Activated T-cell treated with anti-CD3 and anti-CD28 coated beads, Interleukin-2, amount 50 U/mL, for 72 hours (primary cell): ENCODE measurements around the gene NDUFS1. TPM values are rescaled to one million over a fixed set of nuclear protein-coding genes. Genes with fewer than 3 reads are reported as not detected.
"Not testable (repeated sequence)": the region's sequence is repeated elsewhere in the genome, so short reads cannot be mapped to it uniquely, and the experiment has no call there.

Experiments used
- ATAC-seq, 2 donors: fragments of 150-1000 bp; cut with Tn5 transposase; replicated peaks in 1 of 2; 2 replicates each; pipeline ENCODE4 v1.10.0; 2021; ENCODE audit warnings: moderate library complexity in 2 of 2, mild to moderate bottlenecking in 1 of 2
- DNase-seq, 2 donors: peaks; one replicate each; pipeline ENCODE4 v3.0.0; 2021 to 2022; ENCODE audit warnings: mixed read lengths in 1 of 2
- H3K27ac Mint-ChIP-seq: one replicate; pipeline ENCODE4 v1.8.0; 2022; ENCODE audit warnings: mild to moderate bottlenecking, moderate library complexity, mixed read lengths
- H3K27me3 Mint-ChIP-seq: one replicate; pipeline ENCODE4 v1.8.0; 2022; ENCODE audit warnings: low read depth, mixed read lengths
- H3K36me3 Mint-ChIP-seq, 2 donors: one replicate each; pipeline ENCODE4 v1.8.0; 2022; ENCODE audit warnings: mixed read lengths in 2 of 2, mild to moderate bottlenecking in 1 of 2; ENCODE audit not compliant: insufficient read depth in 2 of 2
- H3K4me1 Mint-ChIP-seq: one replicate; pipeline ENCODE4 v1.8.0; 2022; ENCODE audit warnings: low read depth, mixed read lengths
- H3K4me3 Mint-ChIP-seq, 2 donors: one replicate each; pipeline ENCODE4 v1.8.0; 2022; ENCODE audit warnings: mild to moderate bottlenecking in 2 of 2, mixed read lengths in 2 of 2, moderate library complexity in 2 of 2
- H3K9me3 Mint-ChIP-seq, 2 donors: one replicate each; pipeline ENCODE4 v1.8.0; 2022; ENCODE audit warnings: mixed read lengths in 2 of 2
- total RNA-seq, 2 donors: library from RNA; stranded (reverse); gene quantifications; one replicate each; pipeline ENCODE4 v1.2.3, GENCODE V29; 2022

Gene NDUFS1
- total RNA-seq, 2 donors from 2014 or later = 72.2 to 90.2 TPM

GRCh38 chr2:206112846-206113547, 46.2 kb downstream of the NDUFS1 start:
- H3K36me3 Mint-ChIP-seq = peaks cover 2 to 10% of the 10 kb centered on the region in 2 donors
- ATAC-seq (no peak), DNase-seq (no peak)
- no peaks in the 10 kb centered on the region for H3K27me3 Mint-ChIP-seq
- no peaks in the 10 kb centered on the region for H3K4me1 Mint-ChIP-seq
- H3K27ac Mint-ChIP-seq = no peak overlapping the region
- H3K4me3 Mint-ChIP-seq = no peak overlapping the region
- H3K9me3 Mint-ChIP-seq = peaks cover 0 to 2% of the 10 kb centered on the region in 2 donors

GRCh38 chr2:206112108-206112507, 47.1 kb downstream of the NDUFS1 start:
- Mint-ChIP-seq H3K36me3 (peaks cover 2 to 10% of the 10 kb centered on the region in 2 donors), H3K27me3 (no peaks in the 10 kb centered on the region), H3K9me3 (peaks cover 0 to 2% of the 10 kb centered on the region in 2 donors), H3K4me3 (no peak overlapping the region), H3K4me1 (no peaks in the 10 kb centered on the region), H3K27ac (no peak overlapping the region)
- ATAC-seq = no peak
- no peak for DNase-seq

GRCh38 chr2:206108713-206109112, 50.5 kb downstream of the NDUFS1 start:
- no peak for DNase-seq
- H3K9me3 Mint-ChIP-seq = peaks cover 0 to 2% of the 10 kb centered on the region in 2 donors

GRCh38 chr2:206105541-206105940, 53.7 kb downstream of the NDUFS1 start:
- DNase-seq = no peak
- H3K9me3 Mint-ChIP-seq = no peaks in the 10 kb centered on the region
- H3K4me3 Mint-ChIP-seq = no peak overlapping the region
- no peak for ATAC-seq
- no peaks in the 10 kb centered on the region for H3K27me3 Mint-ChIP-seq
- no peaks in the 10 kb centered on the region for H3K36me3 Mint-ChIP-seq
- H3K27ac Mint-ChIP-seq = no peak overlapping the region
- H3K4me1 Mint-ChIP-seq = no peaks in the 10 kb centered on the region

More at GRCh38 chr2:206108713-206109112, 50.5 kb downstream of the NDUFS1 start:
- Mint-ChIP-seq H3K4me3 (no peak overlapping the region), H3K36me3 (peaks cover 2 to 4% of the 10 kb centered on the region in 2 donors), H3K27ac (no peak overlapping the region), H3K27me3 (no peaks in the 10 kb centered on the region), H3K4me1 (no peaks in the 10 kb centered on the region)
- ATAC-seq = no peak

GRCh38 chr2:206105038-206105437, 54.2 kb downstream of the NDUFS1 start:
- DNase-seq = no peak
- peak; percentile 44 to 54 for ATAC-seq
- Mint-ChIP-seq H3K9me3 (no peaks in the 10 kb centered on the region), H3K27me3 (no peaks in the 10 kb centered on the region), H3K4me1 (no peaks in the 10 kb centered on the region), H3K4me3 (no peak overlapping the region), H3K36me3 (no peaks in the 10 kb centered on the region), H3K27ac (no peak overlapping the region)

GRCh38 chr2:206098872-206099271, 60.4 kb downstream of the NDUFS1 start:
- not testable (repeated sequence) for H3K27me3 Mint-ChIP-seq, H3K4me1 Mint-ChIP-seq, H3K27ac Mint-ChIP-seq, H3K9me3 Mint-ChIP-seq, DNase-seq, H3K36me3 Mint-ChIP-seq, ATAC-seq, H3K4me3 Mint-ChIP-seq

GRCh38 chr2:206098471-206098870, 60.8 kb downstream of the NDUFS1 start:
- no peak for ATAC-seq
- DNase-seq = no peak
- no peaks in the 10 kb centered on the region for H3K4me1 Mint-ChIP-seq
- no peaks in the 10 kb centered on the region for H3K9me3 Mint-ChIP-seq
- H3K4me3 Mint-ChIP-seq = no peak overlapping the region
- H3K27me3 Mint-ChIP-seq = no peaks in the 10 kb centered on the region
- no peak overlapping the region for H3K27ac Mint-ChIP-seq
- H3K36me3 Mint-ChIP-seq = no peaks in the 10 kb centered on the region

GRCh38 chr2:206096876-206097275, 62.4 kb downstream of the NDUFS1 start:
- DNase-seq (no peak), ATAC-seq (no peak)
- no peaks in the 10 kb centered on the region for H3K9me3 Mint-ChIP-seq
- H3K4me3 Mint-ChIP-seq = no peak overlapping the region
- no peaks in the 10 kb centered on the region for H3K27me3 Mint-ChIP-seq
- H3K4me1 Mint-ChIP-seq = peaks cover 3% of the 10 kb centered on the region
- H3K36me3 Mint-ChIP-seq = no peaks in the 10 kb centered on the region
- no peak overlapping the region for H3K27ac Mint-ChIP-seq

GRCh38 chr2:206095536-206096332, 63.5 kb downstream of the NDUFS1 start:
- ATAC-seq = no peak

GRCh38 chr2:206092297-206092696, 66.9 kb downstream of the NDUFS1 start:
- no peak overlapping the region for H3K27ac Mint-ChIP-seq
- no peaks in the 10 kb centered on the region for H3K9me3 Mint-ChIP-seq
- no peaks in the 10 kb centered on the region for H3K36me3 Mint-ChIP-seq
- ATAC-seq (no peak), DNase-seq (no peak)
- H3K27me3 Mint-ChIP-seq = no peaks in the 10 kb centered on the region
- H3K4me1 Mint-ChIP-seq = peaks cover 6% of the 10 kb centered on the region
- no peak overlapping the region for H3K4me3 Mint-ChIP-seq

More at GRCh38 chr2:206095536-206096332, 63.5 kb downstream of the NDUFS1 start:
- DNase-seq = no peak
- Mint-ChIP-seq H3K4me1 (peaks cover 6% of the 10 kb centered on the region), H3K4me3 (no peak overlapping the region), H3K36me3 (no peaks in the 10 kb centered on the region), H3K27ac (no peak overlapping the region), H3K9me3 (no peaks in the 10 kb centered on the region), H3K27me3 (no peaks in the 10 kb centered on the region)

GRCh38 chr2:206088248-206088647, 71.0 kb downstream of the NDUFS1 start:
- ATAC-seq (no peak), DNase-seq (no peak)
- Mint-ChIP-seq H3K27ac (peak overlapping the region; percentile 38), H3K36me3 (peaks cover 6 to 11% of the 10 kb centered on the region in 2 donors), H3K4me3 (peak overlapping the region in 1 of 2 donors; percentile 45), H3K9me3 (no peaks in the 10 kb centered on the region), H3K27me3 (no peaks in the 10 kb centered on the region), H3K4me1 (peaks cover 14% of the 10 kb centered on the region)

GRCh38 chr2:206086716-206087350, 72.4 kb downstream of the NDUFS1 start:
- no peaks in the 10 kb centered on the region for H3K9me3 Mint-ChIP-seq
- peaks cover 16% of the 10 kb centered on the region for H3K4me1 Mint-ChIP-seq
- ATAC-seq = no peak
- peak overlapping the region; percentile 83 to 100 for H3K4me3 Mint-ChIP-seq
- no peaks in the 10 kb centered on the region for H3K27me3 Mint-ChIP-seq
- DNase-seq = no peak
- H3K36me3 Mint-ChIP-seq = peaks cover 6 to 11% of the 10 kb centered on the region in 2 donors
- H3K27ac Mint-ChIP-seq = peak overlapping the region; percentile 95
